Colonic mucosa (tissue), 4 donors: Measurements from ENCODE around the gene CTIF. TPM values are rescaled to one million over a fixed set of nuclear protein-coding genes. Genes with fewer than 3 reads are reported as not detected.

Experiments
- DNase-seq: peaks from one replicate; pipeline ENCODE4 v3.0.0-alpha.2; 2020
- H3K27ac ChIP-seq: fragments of 200-600 bp; one replicate; pipeline ENCODE4 v1.8.0; 2021
- H3K27me3 ChIP-seq: fragments of 200-600 bp; one replicate; pipeline ENCODE4 v1.8.0; 2021
- H3K36me3 ChIP-seq: fragments of 200-600 bp; one replicate; pipeline ENCODE4 v1.8.0; 2021
- H3K4me1 ChIP-seq: fragments of 200-600 bp; one replicate; pipeline ENCODE4 v1.8.0; 2021; ENCODE audit warnings: mild to moderate bottlenecking
- H3K4me3 ChIP-seq: fragments of 200-600 bp; one replicate; pipeline ENCODE4 v1.8.0; 2021
- H3K9ac ChIP-seq, 2 donors: one replicate each; pipeline ENCODE4 v1.7.0; 2013; ENCODE audit warnings: control low read depth in 2 of 2, low read depth in 2 of 2, low read length in 2 of 2
- H3K9me3 ChIP-seq: fragments of 200-600 bp; one replicate; pipeline ENCODE4 v1.8.0; 2021
- CTCF ChIP-seq: fragments of 200-600 bp; IDR thresholded peaks from one replicate; pipeline ENCODE4 v1.8.0; 2022; ENCODE audit warnings: antibody characterized with exemption, mild to moderate bottlenecking
- intact Hi-C: fragments of 100-400 bp; cut with DNase I; formaldehyde crosslinking; loops from one replicate; pipeline ENCODE4 v1.14.1; 2022
- total RNA-seq, 2 donors: library from RNA; stranded (reverse); fragmentation: NEBNext Ultra II Directional in 1 of 2; extraction: Animal tissue kit (Norgen Biotek cat#: 25700) in 1 of 2; gene quantifications; one replicate each; pipeline ENCODE4 v1.2.1, GENCODE V29; 2021
- donor health status: healthy.
- donor health status: DM: no; HTN: no; CAD: no.
- donor health status: DM: no; HTN: no; CAD: no.

CTIF gene
- total RNA-seq, 2 donors from 2014 or later: 13.0 to 16.7 TPM

DNA sequence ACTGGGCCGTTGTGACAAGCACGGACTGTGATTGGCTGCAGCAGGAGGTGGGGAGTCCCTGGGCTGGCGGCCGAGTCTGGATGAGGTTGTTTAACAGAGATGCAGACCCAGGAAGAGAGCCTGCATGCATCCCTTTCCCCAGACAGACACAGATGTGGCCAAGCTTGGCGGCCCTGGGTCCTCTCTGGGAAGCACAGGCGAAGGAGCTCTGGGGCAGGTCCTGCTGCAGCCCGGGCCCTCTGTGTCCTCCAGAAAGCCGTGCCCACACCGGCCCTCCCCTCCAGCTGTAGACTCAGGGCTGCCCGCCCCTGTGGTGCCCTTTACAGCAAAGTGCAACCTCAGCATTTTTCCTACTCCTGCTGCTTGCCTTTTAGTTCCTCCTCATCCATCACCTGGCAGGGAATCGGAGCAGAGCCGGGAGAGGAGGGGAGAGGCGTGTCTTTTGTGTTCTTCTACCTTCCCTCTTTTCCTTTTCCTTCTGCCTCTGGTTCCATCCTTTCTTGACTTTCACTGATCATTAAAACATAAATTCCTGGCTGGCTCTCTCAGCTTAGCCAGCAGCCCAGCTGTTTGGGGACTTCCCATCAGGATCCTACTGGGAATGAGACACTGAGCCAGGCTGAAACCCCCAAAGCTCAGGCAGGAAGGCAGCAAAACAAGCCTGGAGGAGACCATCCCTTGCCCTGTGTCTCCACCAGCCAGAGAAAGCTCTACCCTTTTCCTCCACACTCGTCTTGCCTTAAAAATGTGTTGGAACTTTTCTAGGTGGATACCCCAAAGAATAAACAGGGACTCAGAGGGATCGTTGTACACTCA, 75.0 kb downstream of the CTIF start:
- H3K9me3 ChIP-seq: no peaks in the 10 kb centered on the region
- TF ChIP-seq CTCF: no peak
- no peaks in the 10 kb centered on the region for H3K36me3 ChIP-seq
- H3K27ac ChIP-seq: no peak overlapping the region
- H3K4me3 ChIP-seq: no peak overlapping the region
- H3K27me3 ChIP-seq: no peaks in the 10 kb centered on the region
- no peaks in the 10 kb centered on the region for H3K4me1 ChIP-seq
- DNase-seq: peak; percentile 25
- intact Hi-C loops: no loop called here
- no peak overlapping the region for H3K9ac ChIP-seq

DNA sequence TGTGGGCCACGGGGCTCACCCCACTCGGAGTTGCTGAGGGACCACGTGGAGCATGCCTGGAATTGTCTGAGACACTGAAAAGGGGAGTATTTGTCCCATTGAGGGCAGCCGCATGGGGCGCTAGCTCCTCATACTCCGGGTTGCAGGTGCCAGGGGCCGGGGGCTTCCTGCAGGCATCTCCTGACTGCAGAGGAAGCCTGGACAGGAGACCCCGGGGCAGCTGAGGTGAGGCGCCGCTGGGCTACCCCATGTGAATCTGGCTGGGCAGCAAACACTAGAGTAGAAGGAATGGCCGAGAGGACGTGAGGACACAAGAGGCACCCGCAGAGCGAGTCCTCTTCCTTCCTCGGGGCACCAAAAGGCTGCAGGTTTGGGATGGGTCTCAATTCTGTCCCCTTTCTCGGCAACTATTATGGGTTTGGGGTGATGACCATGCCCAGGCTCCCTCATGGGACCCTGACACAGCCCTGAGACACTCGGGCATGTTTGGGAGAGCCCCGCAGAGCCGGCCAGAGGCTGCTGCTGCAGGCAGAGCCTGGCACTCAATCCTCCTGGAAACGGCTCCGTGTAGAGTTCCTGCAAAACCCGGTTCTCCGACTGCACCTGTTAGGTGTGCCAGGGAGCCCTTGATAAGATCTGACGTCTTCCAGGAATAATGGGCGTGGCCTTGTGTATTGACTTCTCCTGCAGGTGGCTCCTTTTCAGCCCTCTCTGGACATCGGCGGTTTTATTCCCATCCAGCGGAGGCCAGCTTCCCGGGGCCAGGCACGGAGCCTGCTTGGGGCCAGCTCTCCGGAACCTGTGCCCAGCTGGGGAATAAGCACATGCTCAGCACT, 77.0 kb downstream of the CTIF start:
- no peak for TF ChIP-seq CTCF
- intact Hi-C loops: no loop called here
- Histone ChIP-seq H3K27me3 (no peaks in the 10 kb centered on the region), H3K4me3 (no peak overlapping the region), H3K27ac (no peak overlapping the region), H3K36me3 (no peaks in the 10 kb centered on the region), H3K9ac (peak overlapping the region in 1 of 2 donors; percentile 5), H3K4me1 (no peaks in the 10 kb centered on the region), H3K9me3 (no peaks in the 10 kb centered on the region)
- peak; percentile 78 for DNase-seq

DNA sequence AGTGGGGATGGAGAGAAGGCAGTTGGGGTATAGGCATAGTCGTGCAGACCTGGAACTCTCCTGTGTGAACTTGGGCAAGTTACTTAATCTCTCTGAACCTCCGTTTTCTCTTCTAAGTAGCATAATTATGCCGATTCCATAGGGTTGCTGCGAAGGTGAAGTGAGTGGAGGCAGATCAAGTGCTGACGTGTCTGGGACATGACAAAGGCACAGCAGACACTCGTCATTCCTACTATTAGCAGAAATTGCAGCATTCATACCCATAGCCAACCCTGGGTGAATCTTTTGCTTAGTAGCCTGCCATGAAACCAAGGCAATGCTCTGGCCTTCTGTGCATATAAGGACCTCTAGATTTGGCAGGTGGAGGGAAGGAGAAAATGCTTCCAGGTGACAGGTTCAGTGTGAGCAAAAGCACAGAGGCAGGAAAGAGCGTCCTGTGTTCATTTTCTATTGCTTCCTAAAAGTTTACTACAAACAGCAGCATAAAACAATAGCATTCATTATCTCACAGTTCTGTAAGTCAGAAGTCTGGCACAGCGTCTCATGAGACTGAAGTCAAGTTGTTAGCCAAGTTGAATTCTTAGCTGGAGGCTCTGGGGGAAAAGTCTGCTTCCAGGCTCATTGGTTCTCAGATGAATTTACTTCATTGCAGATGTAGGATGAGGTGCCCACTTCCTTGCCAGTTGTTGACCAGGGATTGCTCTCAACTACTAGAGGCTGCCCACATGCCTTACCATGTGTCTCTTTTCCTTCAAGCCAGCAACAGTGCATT, 77.8 kb downstream of the CTIF start:
- intact Hi-C loops: no loop called here
- no peak overlapping the region for H3K9ac ChIP-seq
- no peaks in the 10 kb centered on the region for H3K36me3 ChIP-seq
- H3K9me3 ChIP-seq: no peaks in the 10 kb centered on the region
- H3K4me3 ChIP-seq: no peak overlapping the region
- no peak for DNase-seq
- TF ChIP-seq CTCF: no peak
- H3K4me1 ChIP-seq: no peaks in the 10 kb centered on the region
- H3K27ac ChIP-seq: no peak overlapping the region
- H3K27me3 ChIP-seq: no peaks in the 10 kb centered on the region

DNA sequence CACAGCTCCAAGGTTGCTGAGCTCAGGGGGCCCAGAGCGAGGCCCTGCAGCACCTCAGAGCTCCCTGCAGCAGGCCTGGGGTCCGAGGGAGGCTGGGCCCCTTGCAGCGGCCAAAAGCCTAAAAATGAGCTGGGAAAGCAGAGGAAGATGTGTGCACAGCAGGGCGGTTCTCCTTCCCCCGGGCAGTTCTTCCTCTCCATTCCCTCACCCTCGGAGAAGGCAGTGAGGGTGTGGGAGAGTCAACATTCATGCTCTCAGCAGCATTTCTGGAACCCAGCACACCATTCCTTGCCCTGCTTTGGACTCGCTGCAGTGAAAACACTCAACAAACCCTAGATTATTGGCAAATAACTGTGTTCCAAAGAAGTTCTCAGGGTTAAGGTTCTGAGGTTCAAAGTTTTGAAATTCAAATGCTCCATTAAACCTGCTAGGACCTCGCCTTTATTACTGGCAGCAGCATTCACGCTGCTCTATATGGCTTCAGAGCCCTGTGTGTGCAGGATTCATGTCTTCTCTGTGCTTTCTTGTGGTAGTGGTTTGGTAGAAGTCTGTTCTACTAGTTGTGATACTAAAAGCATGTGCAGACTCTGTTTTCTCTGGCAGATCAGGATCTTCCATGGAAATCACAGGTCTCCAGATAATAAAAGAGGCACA, 79.1 kb downstream of the CTIF start:
- Histone ChIP-seq H3K27me3 (no peaks in the 10 kb centered on the region), H3K36me3 (no peaks in the 10 kb centered on the region), H3K4me3 (no peak overlapping the region), H3K9ac (no peak overlapping the region), H3K4me1 (no peaks in the 10 kb centered on the region), H3K9me3 (no peaks in the 10 kb centered on the region), H3K27ac (no peak overlapping the region)
- DNase-seq: no peak
- intact Hi-C loops: no loop called here
- TF ChIP-seq CTCF: no peak

DNA sequence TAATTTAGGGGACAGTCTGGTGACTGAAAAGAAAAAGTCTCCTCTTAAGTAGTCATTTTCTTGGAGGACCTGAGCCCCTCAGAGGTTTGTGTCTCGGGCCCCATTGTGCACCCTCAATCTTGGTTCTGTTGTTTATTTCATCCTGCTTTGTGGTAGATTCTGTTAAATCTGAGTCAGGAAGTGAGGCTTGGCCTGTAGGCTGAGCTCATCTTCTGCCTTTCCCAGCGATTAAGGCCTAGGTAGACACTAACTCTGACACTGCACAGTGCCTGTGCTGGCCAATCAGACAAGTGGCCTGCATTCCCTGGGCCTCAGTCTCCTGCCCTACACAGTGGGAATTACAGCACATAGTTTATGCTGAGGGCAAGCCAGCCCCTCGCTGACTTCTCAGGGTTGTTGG, 80.2 kb downstream of the CTIF start:
- Histone ChIP-seq H3K36me3 (no peaks in the 10 kb centered on the region), H3K27me3 (no peaks in the 10 kb centered on the region), H3K27ac (no peak overlapping the region), H3K9ac (no peak overlapping the region), H3K4me3 (no peak overlapping the region), H3K9me3 (no peaks in the 10 kb centered on the region), H3K4me1 (no peaks in the 10 kb centered on the region)
- TF ChIP-seq CTCF: no peak
- DNase-seq: no peak
- intact Hi-C loops: no loop called here
